Vagina (tissue), 2 donors: ENCODE results near the gene CXCR5.

Experiments
- POLR2A ChIP-seq, 2 donors: fragments of 450-650 bp; IDR thresholded peaks; one replicate each; pipeline ENCODE4 v1.6.1; 2017; ENCODE audit warnings: antibody characterized with exemption in 2 of 2, mild to moderate bottlenecking in 2 of 2, moderate library complexity in 2 of 2
- POLR2AphosphoS5 ChIP-seq, 2 donors: sonication (generic); formaldehyde crosslinking; IDR thresholded peaks; one replicate each; pipeline ENCODE4 v1.9.0; 2017; ENCODE audit warnings: antibody characterized with exemption in 2 of 2, mild to moderate bottlenecking in 2 of 2, low read depth in 1 of 2; ENCODE audit not compliant: insufficient read depth in 1 of 2
- TF ChIP-seq, protein P1 (sequence below), 3 experiments: fragments of 450-650 bp in 2 of 3; fragments of 200-600 bp in 1 of 3; sonication (generic) in 1 of 3; IDR thresholded peaks; one replicate each; pipeline ENCODE4 v1.5.1; 2017 to 2019; ENCODE audit warnings: antibody characterized with exemption in 3 of 3, mild to moderate bottlenecking in 2 of 3, moderate library complexity in 2 of 3

DNA sequence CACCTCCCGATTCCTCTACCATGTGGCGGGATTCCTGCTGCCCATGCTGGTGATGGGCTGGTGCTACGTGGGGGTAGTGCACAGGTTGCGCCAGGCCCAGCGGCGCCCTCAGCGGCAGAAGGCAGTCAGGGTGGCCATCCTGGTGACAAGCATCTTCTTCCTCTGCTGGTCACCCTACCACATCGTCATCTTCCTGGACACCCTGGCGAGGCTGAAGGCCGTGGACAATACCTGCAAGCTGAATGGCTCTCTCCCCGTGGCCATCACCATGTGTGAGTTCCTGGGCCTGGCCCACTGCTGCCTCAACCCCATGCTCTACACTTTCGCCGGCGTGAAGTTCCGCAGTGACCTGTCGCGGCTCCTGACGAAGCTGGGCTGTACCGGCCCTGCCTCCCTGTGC lies 10.5 kb downstream of the CXCR5 start:
- TF ChIP-seq, protein P1, sequence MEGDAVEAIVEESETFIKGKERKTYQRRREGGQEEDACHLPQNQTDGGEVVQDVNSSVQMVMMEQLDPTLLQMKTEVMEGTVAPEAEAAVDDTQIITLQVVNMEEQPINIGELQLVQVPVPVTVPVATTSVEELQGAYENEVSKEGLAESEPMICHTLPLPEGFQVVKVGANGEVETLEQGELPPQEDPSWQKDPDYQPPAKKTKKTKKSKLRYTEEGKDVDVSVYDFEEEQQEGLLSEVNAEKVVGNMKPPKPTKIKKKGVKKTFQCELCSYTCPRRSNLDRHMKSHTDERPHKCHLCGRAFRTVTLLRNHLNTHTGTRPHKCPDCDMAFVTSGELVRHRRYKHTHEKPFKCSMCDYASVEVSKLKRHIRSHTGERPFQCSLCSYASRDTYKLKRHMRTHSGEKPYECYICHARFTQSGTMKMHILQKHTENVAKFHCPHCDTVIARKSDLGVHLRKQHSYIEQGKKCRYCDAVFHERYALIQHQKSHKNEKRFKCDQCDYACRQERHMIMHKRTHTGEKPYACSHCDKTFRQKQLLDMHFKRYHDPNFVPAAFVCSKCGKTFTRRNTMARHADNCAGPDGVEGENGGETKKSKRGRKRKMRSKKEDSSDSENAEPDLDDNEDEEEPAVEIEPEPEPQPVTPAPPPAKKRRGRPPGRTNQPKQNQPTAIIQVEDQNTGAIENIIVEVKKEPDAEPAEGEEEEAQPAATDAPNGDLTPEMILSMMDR (IDR thresholded peaks at IDR 0.05), result no peak
- TF ChIP-seq POLR2A (IDR thresholded peaks at IDR 0.05) (no peak), POLR2AphosphoS5 (IDR thresholded peaks at IDR 0.05; ENCODE audit: insufficient read depth in 1 of 2, low read depth in 1 of 2) (no peak)
